HG03066 (cell line): Measurements from ENCODE around the gene ANKRD35.
A peak's percentile ranks its signal among the peaks of the same experiment; 100 is the strongest.
"Not testable (repeated sequence)": the region's sequence is repeated elsewhere in the genome, so short reads cannot be mapped to it uniquely, and the experiment has no call there.

ENCODE experiments used
- ATAC-seq: cut with Tn5 transposase; IDR thresholded peaks from one replicate; pipeline ENCODE4 v1.9.1; 2021; ENCODE audit warnings: low read depth; ENCODE audit not compliant: unreplicated experiment

ANKRD35 gene

GRCh38 chr1:145885738-145886287 lies at the start of gene ANKRD35:
TSS of gene ANKRD35 (minus strand) at chr1:145885866. CDS start at chr1:145885758, 108 bp downstream.
- ATAC-seq, result peak; percentile 99

DNA sequence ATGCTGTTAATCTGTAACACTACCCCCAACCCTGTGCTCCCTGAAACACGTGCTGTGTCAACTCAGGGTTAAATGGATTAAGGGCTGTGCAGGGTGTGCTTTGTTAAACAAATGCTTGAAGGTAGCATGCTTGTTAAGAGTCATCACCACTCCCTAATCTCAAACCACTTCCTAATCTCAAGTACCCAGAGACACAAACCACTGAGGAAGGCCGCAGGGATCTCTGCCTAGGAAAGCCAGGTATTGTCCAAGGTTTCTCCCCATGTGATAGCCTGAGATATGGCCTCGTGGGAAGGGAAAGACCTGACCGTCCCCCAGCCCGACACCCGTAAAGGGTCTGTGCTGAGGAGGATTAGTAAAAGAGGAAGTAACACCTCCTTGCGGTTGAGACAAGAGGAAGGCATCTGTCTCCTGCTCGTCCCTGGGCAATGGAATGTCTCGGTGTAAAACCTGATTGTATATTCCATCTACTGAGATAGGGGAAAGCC lies 46.9 kb upstream of the ANKRD35 start:
- ATAC-seq, result not testable (repeated sequence)

DNA sequence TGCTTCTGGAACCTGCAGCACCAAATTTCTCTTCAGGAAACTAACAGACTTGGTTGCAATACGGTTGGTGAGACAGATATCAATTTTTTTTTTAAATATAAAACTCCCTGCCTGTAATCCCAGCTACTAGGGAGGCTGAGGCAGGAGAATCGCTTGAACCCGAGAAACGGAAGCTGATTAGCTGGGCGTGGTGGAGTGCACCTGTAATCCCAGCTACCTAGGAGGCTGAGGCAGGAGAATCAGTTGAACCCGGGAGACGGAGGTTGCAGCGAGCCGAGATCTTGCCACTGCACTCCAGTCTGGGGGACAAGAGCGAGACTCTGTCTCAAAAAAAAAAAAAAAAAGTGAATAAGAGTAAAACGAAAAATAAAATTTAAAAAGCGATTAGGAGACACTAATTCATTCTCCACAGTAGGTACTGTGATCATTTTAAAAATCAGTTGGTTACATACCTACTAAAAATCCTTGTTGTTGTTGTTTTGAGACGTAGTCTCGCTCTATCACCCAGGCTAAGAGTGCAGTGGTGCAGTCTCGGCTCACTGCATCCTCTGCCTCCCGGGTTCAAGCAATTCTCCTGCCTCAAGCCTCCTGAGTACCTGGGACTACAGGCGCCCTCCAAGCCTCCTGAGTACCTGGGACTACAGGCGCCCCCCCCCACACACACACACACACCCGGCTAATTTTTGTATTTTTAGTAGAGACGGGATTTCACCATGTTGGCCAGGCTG lies 42.4 kb upstream of the ANKRD35 start:
- ATAC-seq, result no peak

DNA sequence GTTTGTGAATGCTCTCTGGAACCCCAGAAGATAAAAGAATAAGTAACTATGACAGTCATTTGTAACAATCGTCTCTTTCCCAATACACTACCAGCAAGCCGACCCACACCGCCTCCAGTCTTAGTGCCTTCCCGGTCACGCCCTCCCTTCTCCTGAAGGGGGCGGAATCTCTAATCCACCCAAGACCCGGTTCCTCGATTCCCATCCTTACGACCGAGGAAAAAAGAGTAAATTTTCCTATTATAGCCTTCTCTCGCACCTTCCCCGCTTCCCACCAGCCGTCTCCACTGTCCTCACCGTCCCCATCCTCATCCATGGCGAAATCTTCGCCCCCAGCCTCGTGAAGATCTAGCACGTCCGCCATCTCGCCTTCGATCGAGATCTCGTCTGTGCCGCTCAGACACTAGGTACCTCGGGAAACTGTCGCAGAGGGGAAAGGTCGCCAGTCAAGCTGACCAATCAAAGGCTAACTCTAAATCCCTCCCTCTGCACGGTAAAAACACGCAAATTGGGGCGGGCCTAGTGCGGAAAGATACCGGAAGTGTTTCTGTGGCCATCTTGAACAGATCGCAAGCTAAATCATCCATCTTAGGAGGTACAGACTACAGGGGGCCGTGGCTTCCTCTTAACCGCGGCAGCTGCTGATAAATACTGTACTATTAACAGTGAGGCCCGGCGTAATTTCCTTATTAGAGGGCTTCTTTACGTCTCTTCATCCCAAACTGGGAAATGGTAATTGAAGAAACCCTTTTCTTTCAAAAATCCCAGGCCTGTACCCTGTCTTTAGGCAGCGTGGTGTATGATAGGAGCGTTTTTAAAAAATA lies 41.6 kb upstream of the ANKRD35 start, which contains the start of gene RBM8A:
Gene RBM8A (minus strand): TSS at position 422 of the 824 bp plus-strand sequence. CDS start 58 bp downstream, at position 364.
- peak; percentile 97 for ATAC-seq

DNA sequence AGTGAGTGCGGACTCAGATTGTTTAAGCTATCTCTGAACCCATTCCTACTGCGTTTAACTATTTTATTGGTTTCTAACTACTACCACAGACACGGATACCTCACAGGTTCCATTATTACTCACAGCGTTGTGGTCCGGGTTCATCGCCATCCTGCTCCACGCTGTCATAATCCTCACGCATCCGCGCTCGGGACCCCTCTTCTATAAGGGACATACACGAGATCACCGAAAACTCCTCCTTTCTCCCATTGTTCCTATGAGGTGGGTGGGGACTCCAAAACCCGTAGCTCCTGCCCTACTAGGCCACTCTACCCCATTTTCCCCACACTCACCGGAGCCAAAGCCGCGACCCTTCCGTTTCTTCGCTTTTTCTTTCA lies 41.0 kb upstream of the ANKRD35 start:
- no peak for ATAC-seq

GRCh38 chr1:145922266-145922665 lies 36.6 kb upstream of the ANKRD35 start:
- no peak for ATAC-seq

DNA sequence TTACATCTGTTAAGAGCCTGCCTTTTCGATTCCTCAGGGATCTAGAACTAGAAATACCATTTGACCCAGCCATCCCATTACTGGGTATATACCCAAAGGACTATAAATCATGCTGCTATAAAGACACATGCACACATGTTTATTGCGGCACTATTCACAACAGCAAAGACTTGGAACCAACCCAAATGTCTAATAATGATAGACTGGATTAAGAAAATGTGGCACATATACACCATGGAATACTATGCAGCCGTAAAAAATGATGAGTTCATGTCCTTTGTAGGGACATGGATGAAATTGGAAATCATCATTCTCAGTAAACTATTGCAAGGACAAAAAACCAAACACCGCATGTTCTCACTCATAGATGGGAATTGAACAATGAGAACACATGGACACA lies 34.6 kb upstream of the ANKRD35 start:
- not testable (repeated sequence) for ATAC-seq

DNA sequence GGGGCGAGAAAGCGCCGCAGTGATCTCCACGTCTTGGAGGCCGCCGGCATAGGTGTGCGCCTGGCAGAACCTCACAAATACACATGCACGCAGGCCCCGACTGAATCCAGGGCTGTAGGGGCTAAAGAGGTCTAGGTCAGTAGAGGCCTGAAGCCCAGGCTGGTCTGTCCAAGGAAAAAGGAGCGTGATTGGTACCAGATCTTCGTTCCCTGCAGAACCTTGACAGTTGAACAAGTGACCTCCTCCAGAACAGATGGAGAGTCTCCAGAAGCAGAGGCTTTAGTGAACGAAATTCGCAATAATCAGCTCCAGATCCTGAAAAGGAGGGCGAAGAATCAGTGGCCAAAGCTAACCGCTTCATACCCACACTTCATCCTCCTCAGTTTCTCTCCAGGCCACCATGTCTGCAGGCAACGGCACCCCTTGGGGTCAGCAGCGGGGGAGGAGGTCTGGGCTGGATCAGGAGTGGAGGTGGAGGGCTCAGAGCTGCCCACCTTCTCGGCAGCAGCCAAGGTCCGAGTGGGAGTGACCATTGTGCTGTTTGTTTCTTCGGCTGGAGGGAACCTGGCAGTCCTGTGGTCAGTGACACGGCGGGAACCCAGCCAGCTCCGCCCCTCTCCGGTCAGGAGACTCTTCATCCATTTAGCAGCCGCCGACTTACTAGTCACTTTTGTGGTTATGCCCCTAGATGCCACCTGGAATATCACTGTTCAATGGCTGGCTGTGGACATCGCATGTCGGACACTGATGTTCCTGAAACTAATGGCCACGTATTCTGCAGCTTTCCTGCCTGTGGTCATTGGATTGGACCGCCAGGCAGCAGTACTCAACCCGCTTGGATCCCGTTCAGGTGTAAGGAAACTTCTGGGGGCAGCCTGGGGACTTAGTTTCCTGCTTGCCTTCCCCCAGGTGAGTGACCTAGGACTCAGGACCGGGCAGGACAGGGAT lies 33.6 kb upstream of the ANKRD35 start:
- ATAC-seq, result peak; percentile 76

DNA sequence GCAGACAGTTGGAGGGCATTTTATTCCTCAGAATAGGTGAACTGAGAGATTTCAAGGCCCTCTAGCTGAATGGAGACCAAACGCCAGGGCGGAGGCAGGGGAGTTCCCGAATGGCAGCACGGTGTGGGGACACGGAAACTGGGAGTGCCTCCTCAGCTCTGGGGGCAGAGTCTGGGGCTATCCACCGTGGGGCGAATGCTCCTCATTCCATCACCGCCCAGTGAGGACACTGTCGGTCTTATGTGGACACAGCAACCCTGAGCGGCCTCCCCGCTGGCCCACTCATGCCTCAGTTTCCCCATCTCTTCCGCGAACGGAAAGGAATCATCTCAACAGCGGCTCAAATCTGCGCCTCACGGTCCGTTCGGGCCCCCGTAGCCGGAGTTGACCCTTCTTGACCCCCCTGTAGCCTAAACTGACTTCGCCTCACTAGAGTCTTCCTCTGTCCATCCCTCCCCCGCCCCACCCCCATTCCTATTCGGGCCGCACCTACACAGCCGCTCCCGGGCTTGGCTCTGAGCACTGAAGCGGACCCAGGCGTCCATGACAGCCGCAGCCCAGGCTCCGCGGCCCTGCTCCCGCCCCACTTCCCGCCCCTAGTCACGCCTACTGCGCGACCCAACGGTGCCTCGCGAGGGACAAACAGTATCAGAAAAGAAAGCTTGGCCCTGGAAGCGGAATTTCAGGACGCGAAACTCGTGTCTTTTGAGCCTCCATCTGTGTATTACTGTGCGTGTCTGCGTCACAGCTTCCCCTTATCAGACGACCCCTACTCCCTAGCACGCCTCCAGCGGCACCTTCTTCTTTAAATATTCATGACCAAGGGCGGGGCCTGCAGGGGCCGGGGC lies 32.7 kb upstream of the ANKRD35 start, which contains the start of gene PEX11B:
Gene PEX11B (minus strand): TSS at position 574 of the 848 bp plus-strand sequence. CDS start 29 bp downstream, at position 545.
- ATAC-seq, result peak; percentile 76

DNA sequence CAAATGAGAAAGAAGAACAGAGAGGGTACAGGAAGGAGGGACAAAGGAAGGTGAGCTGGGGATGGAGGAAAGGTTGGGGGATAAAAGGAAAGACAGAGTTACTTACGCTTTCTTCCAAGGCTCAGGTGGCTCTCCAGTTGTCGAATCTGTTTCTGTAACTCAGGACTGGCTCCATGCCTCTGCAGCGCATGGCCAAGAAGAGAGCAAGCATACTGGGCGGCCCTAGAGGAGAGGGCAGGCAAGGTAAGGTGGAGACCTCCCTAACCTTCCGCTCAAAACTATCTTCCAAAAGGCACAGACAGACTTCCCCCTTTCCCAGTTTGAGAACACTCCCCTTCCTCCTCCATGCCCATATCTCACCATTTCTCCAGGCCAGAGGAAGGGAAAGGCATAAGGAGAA lies 31.9 kb upstream of the ANKRD35 start:
- no peak for ATAC-seq

GRCh38 chr1:145916745-145917144 lies 31.1 kb upstream of the ANKRD35 start:
- no peak for ATAC-seq

DNA sequence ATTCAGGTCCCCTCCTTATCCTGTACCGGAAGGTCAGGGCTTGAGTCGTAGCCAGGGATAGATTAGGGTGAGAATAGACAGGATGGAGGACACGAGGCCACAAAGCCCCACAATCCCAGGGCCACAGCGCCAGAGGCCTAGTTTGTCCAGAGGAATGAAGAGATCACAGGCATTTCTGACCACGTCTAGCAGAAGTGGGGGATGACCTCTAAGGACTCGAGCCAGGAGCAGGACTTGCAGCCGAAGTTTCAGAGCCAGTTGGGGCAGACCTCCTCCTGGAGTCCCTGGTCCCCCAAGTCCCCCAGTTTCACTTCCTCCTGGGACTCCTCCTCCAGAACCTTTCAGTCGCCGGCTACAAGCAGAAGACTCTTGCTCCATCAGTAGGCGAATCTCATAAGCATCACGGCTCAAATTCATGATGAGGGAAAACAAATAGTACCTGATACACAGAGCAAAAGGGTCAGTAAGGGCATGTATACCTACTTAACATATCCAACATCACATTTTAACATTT lies 26.5 kb upstream of the ANKRD35 start:
- no peak for ATAC-seq

- no peak for ATAC-seq
Observed at GRCh38 chr1:145908653-145909052, 23.0 kb upstream of the ANKRD35 start.

DNA sequence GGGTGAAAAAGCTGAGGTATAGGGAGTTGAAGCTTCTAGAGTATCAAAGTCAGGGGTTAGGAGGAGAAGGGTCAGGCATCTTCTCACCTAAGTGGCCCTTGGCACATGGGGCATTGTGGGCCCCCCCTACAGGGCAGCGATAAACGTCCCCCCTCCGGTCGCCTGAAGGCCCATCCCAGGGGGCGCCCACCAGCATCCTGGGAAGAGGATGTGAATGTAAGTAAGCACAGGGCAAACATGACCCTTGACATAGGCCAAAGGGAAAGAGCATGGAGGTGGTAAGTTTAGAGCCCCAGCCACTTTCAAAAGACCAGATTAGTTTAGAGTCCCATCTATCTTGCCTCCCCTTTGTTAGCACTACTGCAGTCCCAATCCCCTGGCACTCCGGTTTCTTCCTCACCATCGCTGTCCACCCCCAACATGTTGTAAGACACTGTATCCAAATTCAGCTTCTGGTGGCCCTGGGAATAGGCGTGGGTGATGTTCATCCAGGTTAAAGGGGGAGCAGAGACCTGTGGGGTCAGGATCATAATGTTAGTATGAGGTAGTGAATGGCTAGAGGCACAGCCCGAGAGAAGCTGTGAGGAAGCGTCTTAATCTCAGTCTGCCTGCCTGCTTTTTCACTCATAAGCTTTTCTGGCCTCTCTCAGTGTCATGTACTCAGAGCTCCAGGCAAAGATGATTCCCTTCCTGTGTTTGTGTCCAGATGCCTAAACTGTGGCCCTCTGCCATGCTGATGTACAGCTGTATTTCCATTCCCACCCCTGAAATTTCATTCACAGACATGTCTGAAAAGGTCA lies 21.5 kb upstream of the ANKRD35 start:
- no peak for ATAC-seq

GRCh38 chr1:145901312-145902021 lies 15.8 kb upstream of the ANKRD35 start:
- no peak for ATAC-seq

DNA sequence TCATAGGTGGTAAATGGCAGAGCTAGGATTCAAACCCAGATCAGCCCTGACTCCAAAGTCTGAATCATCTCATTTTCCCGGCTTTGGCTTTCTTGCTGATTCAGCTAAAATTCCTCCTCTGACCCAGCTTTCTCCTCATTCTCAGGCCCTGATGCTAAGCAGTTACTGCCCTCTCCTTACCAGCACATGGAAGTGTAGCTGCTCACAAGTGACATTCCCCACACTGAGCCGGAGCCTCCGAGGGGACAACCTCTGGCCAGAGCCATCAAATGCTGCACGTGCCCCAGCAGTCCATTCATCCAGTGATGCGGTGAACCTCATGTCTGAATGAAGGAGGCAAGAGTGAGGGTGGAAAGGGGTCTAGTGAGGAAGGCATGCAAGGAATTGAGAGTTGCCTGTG lies 13.1 kb upstream of the ANKRD35 start:
- no peak for ATAC-seq

DNA sequence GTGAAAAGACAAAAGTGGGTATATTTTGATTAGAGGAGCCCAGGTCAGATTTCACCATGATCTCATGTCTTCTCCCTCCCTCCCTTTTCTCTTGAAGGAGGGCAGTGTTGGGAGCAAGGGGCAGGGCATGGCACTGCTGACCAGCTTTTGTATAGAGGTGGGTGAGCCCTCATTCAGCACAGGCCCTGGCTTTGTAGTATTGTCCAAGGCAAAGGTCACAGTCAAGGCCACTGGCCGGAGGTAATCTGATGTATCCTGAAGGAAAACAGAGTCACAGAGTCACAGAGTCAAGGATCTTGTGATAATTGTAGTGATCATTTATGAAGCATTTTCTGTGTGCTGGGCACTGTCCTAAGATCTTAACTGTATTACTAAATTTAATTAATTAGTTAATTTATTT lies 12.3 kb upstream of the ANKRD35 start:
- no peak for ATAC-seq
